ENCODE results near the gene C1QTNF12.

- TF ChIP-seq POLR2AphosphoS5 (IDR thresholded peaks at IDR 0.05; ENCODE audit: borderline replicate concordance, low read depth, low read length) (no peak), EZH2 (IDR thresholded peaks at IDR 0.05) (no peak)
Measured at GRCh38 chr1:1273209-1273511, 26.6 kb upstream of the C1QTNF12 start.
